Trophoblast cell (in vitro differentiated cells and primary cell): ENCODE data around the gene MYO1D.

Experiments used
- DNase-seq, 2 donors: peaks; one replicate each; pipeline ENCODE4 v3.0.0-alpha.2; 2016
- H2AFZ ChIP-seq: 2 replicates; pipeline ENCODE4 v1.6.1; 2013; ENCODE audit warnings: low read length, moderate library complexity, mild to moderate bottlenecking; ENCODE audit not compliant: insufficient read depth, poor library complexity
- H2AK5ac ChIP-seq: 2 replicates; pipeline ENCODE4 v1.6.1; 2013; ENCODE audit warnings: mild to moderate bottlenecking, low read length
- H2BK120ac ChIP-seq: 2 replicates; pipeline ENCODE4 v1.6.1; 2013; ENCODE audit warnings: low read length, mild to moderate bottlenecking, moderate library complexity; ENCODE audit not compliant: insufficient read depth, poor library complexity
- H2BK12ac ChIP-seq: 2 replicates; pipeline ENCODE4 v1.6.1; 2013; ENCODE audit warnings: mild to moderate bottlenecking, low read length, moderate library complexity
- H2BK5ac ChIP-seq: 2 replicates; pipeline ENCODE4 v1.6.1; 2013; ENCODE audit warnings: low read length, low read depth, moderate library complexity, mild to moderate bottlenecking; ENCODE audit not compliant: poor library complexity
- H3K14ac ChIP-seq: 2 replicates; pipeline ENCODE4 v1.6.1; 2013; ENCODE audit warnings: mild to moderate bottlenecking, low read length
- H3K18ac ChIP-seq: 2 replicates; pipeline ENCODE4 v1.6.1; 2013; ENCODE audit warnings: mild to moderate bottlenecking, low read length
- H3K23ac ChIP-seq: 2 replicates; pipeline ENCODE4 v1.6.1; 2013; ENCODE audit warnings: low read length
- H3K27ac ChIP-seq: 2 replicates; pipeline ENCODE4 v1.5.1; 2013; ENCODE audit warnings: low read depth, mild to moderate bottlenecking, inconsistent platforms, low read length, moderate library complexity
- H3K27me3 ChIP-seq: 2 replicates; pipeline ENCODE4 v1.6.1; 2013; ENCODE audit warnings: inconsistent platforms, mild to moderate bottlenecking, low read length, moderate library complexity; ENCODE audit not compliant: insufficient read depth
- H3K36me3 ChIP-seq, 2 experiments: 1 replicate in 1 of 2; 2 replicates in 1 of 2; pipeline ENCODE4 v1.6.1; 2013; ENCODE audit warnings: low read length in 2 of 2, mild to moderate bottlenecking in 2 of 2, moderate library complexity in 1 of 2; ENCODE audit not compliant: insufficient read depth in 2 of 2, control insufficient read depth in 1 of 2
- H3K4ac ChIP-seq: 2 replicates; pipeline ENCODE4 v1.6.1; 2013; ENCODE audit warnings: low read depth, mild to moderate bottlenecking, low read length, moderate library complexity
- H3K4me1 ChIP-seq, 2 experiments: 1 replicate in 1 of 2; 2 replicates in 1 of 2; pipeline ENCODE4 v1.6.1; 2013; ENCODE audit warnings: low read length in 2 of 2, mild to moderate bottlenecking in 2 of 2, moderate library complexity in 1 of 2; ENCODE audit not compliant: insufficient read depth in 2 of 2, control insufficient read depth in 1 of 2
- H3K4me2 ChIP-seq: 2 replicates; pipeline ENCODE4 v1.6.1; 2013; ENCODE audit warnings: inconsistent platforms, mild to moderate bottlenecking, low read length, moderate library complexity
- H3K4me3 ChIP-seq: 2 replicates; pipeline ENCODE4 v1.5.1; 2013; ENCODE audit warnings: mild to moderate bottlenecking, low read depth, low read length, inconsistent platforms
- H3K79me1 ChIP-seq: one replicate; pipeline ENCODE4 v1.6.1; 2013; ENCODE audit warnings: low read length
- H3K79me2 ChIP-seq: 2 replicates; pipeline ENCODE4 v1.6.1; 2013; ENCODE audit warnings: low read length, mild to moderate bottlenecking; ENCODE audit not compliant: control insufficient read depth, insufficient read depth, poor library complexity
- H3K9ac ChIP-seq: 2 replicates; pipeline ENCODE4 v1.6.1; 2013; ENCODE audit warnings: mild to moderate bottlenecking, low read length
- H3K9me3 ChIP-seq: 2 replicates; pipeline ENCODE4 v1.6.1; 2013; ENCODE audit warnings: low read depth, mild to moderate bottlenecking, control low read depth, inconsistent platforms, low read length; ENCODE audit not compliant: insufficient read depth
- H4K12ac ChIP-seq: 2 replicates; pipeline ENCODE4 v1.6.1; 2013; ENCODE audit warnings: low read depth, mild to moderate bottlenecking, low read length, moderate library complexity
- H4K8ac ChIP-seq: 2 replicates; pipeline ENCODE4 v1.6.1; 2013; ENCODE audit warnings: low read depth, mild to moderate bottlenecking, low read length, moderate library complexity
- H4K91ac ChIP-seq: one replicate; pipeline ENCODE4 v1.6.1; 2013; ENCODE audit warnings: low read depth, mild to moderate bottlenecking, low read length, moderate library complexity
- WGBS: extraction: QIAGEN DNeasy Blood & Tissue Kit; methylation state at CpG from one replicate; pipeline ENCODE4 v1.1.7; 2013; ENCODE audit warnings: missing lambda C conversion rate; ENCODE audit not compliant: insufficient read length, insufficient coverage; ENCODE audit errors: extremely low coverage; 5-methylcytosine and 5-hydroxymethylcytosine counted together

The MYO1D gene

DNA sequence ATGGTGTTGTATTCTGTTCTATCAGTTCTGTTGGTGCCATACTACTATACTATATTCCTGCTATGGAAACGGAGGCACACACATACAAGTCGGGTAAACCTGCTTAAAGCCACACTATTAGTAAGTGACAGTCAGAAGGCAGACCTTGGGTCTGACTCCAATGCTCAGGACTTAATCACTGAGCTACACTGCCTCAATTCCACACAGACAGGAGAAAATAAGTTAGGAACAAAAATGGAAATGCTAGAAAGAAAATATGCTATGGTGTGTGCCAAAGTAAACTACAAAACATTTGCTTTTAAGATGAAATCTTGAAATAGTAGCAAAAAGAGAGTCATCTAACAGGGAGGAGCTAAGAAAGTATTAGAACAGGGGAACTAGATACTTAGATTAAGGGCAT lies 48.1 kb downstream of the MYO1D start:
- Histone ChIP-seq H3K4ac (no peak overlapping the region), H2AFZ (no peak overlapping the region), H2BK12ac (no peak overlapping the region), H3K27me3 (no peaks in the 10 kb centered on the region), H4K8ac (no peak overlapping the region), H4K12ac (no peak overlapping the region), H3K79me2 (no peaks in the 10 kb centered on the region), H3K14ac (no peak overlapping the region), H3K4me2 (no peak overlapping the region), H3K4me1 (peaks cover 4 to 9% of the 10 kb centered on the region in 2 experiments), H3K79me1 (peaks cover 3% of the 10 kb centered on the region), H3K36me3 (no peaks in the 10 kb centered on the region), H3K18ac (no peak overlapping the region), H3K23ac (no peak overlapping the region), H3K27ac (no peak overlapping the region), H3K9me3 (no peaks in the 10 kb centered on the region), H2AK5ac (no peak overlapping the region), H2BK5ac (no peak overlapping the region), H3K4me3 (no peak overlapping the region), H2BK120ac (no peak overlapping the region), H3K9ac (no peak overlapping the region), H4K91ac (no peak overlapping the region)
- no peak for DNase-seq
- no CpG with 5 or more reads among the region's 2 CpGs for WGBS

DNA sequence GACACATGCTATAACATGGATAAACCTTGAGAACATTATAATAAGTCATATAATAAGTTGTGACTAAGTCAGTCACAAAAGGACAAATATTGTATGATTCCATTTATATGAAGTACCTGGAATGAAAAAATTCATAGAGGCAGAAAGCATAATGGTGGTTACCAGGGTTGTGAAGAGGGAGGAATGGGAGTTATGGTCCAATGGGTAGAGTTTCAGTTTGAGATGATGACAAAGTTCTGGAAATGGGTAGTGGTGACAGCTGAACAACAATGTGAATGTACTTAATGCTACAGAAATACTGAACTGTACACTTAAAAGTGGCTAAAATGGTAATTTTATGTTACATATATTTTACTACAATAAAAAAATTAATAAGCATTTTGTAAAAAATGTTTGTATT lies 49.7 kb downstream of the MYO1D start:
- Histone ChIP-seq H3K9ac (no peak overlapping the region), H3K36me3 (no peaks in the 10 kb centered on the region), H3K79me2 (no peaks in the 10 kb centered on the region), H2AFZ (no peak overlapping the region), H2BK5ac (no peak overlapping the region), H4K8ac (no peak overlapping the region), H2BK120ac (no peak overlapping the region), H3K18ac (no peak overlapping the region), H3K4me1 (peaks cover 0 to 4% of the 10 kb centered on the region in 2 experiments), H2BK12ac (no peak overlapping the region), H3K4me2 (no peak overlapping the region), H3K4ac (no peak overlapping the region), H3K27ac (no peak overlapping the region), H4K91ac (no peak overlapping the region), H4K12ac (no peak overlapping the region), H3K9me3 (no peaks in the 10 kb centered on the region), H3K14ac (no peak overlapping the region), H3K4me3 (no peak overlapping the region), H3K79me1 (no peaks in the 10 kb centered on the region), H3K27me3 (no peaks in the 10 kb centered on the region), H2AK5ac (no peak overlapping the region), H3K23ac (no peak overlapping the region)
- DNase-seq = no peak

DNA sequence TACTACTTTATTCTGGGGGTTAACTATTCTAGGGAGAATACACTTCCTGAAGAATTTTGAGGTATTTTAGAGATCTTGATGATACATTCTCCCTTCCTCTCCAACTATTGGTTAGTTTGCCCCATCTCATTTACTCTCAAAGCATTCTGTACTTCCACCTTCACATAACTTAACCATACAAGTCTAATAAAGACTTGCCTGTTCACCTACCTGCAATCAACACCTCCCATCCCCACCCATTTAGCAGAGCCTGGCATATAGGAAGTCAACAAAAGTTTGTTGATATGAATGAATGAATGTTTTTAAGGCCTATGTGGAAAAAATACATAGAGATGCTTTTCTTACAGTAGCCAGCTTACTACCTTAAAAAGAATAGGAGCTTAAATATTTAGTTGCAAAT lies 50.8 kb downstream of the MYO1D start:
- Histone ChIP-seq H3K4me3 (no peak overlapping the region), H3K9me3 (no peaks in the 10 kb centered on the region), H3K79me1 (no peaks in the 10 kb centered on the region), H2BK12ac (no peak overlapping the region), H3K4me2 (no peak overlapping the region), H3K36me3 (no peaks in the 10 kb centered on the region), H3K9ac (no peak overlapping the region), H2BK120ac (no peak overlapping the region), H2BK5ac (no peak overlapping the region), H4K91ac (no peak overlapping the region), H3K23ac (no peak overlapping the region), H3K27ac (no peak overlapping the region), H3K4me1 (peaks cover 0 to 4% of the 10 kb centered on the region in 2 experiments), H2AFZ (no peak overlapping the region), H2AK5ac (no peak overlapping the region), H4K8ac (no peak overlapping the region), H3K14ac (no peak overlapping the region), H3K27me3 (no peaks in the 10 kb centered on the region), H3K79me2 (no peaks in the 10 kb centered on the region), H3K18ac (no peak overlapping the region), H3K4ac (no peak overlapping the region), H4K12ac (no peak overlapping the region)
- DNase-seq = no peak

DNA sequence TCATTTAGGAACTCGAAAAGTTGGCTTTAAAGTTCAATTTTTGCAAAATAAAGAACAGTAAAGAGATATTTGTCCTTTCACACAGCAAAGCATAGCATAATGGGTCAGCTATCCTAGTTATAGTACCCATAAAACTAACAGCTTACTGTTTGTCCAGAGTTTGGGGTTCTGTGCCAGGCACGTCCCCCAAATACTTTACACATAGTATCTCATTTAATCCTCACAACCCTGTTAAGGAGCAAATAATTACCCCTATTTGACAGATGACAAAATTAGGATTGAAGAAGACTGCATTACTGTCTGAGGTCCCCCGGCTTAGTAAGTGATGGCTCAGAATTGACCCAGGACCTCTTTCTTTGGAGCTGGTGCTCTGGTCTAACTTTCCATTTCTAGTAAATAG lies 52.6 kb downstream of the MYO1D start:
- no peak overlapping the region for H4K8ac ChIP-seq
- H3K4ac ChIP-seq = no peak overlapping the region
- no CpG with 5 or more reads among the region's 3 CpGs for WGBS
- H2BK120ac ChIP-seq = no peak overlapping the region
- H3K9ac ChIP-seq = no peak overlapping the region
- no peaks in the 10 kb centered on the region for H3K79me1 ChIP-seq
- no peaks in the 10 kb centered on the region for H3K9me3 ChIP-seq
- no peak for DNase-seq
- no peaks in the 10 kb centered on the region for H3K27me3 ChIP-seq
- H2AK5ac ChIP-seq = no peak overlapping the region
- H3K4me3 ChIP-seq = no peak overlapping the region
- H3K14ac ChIP-seq = no peak overlapping the region
- H3K4me1 ChIP-seq = peaks cover 0 to 4% of the 10 kb centered on the region in 2 experiments
- H3K18ac ChIP-seq = no peak overlapping the region
- no peak overlapping the region for H4K91ac ChIP-seq
- no peak overlapping the region for H2BK5ac ChIP-seq
- H3K23ac ChIP-seq = no peak overlapping the region
- no peaks in the 10 kb centered on the region for H3K79me2 ChIP-seq
- no peak overlapping the region for H2AFZ ChIP-seq
- H3K4me2 ChIP-seq = no peak overlapping the region
- H3K27ac ChIP-seq = no peak overlapping the region
- no peak overlapping the region for H2BK12ac ChIP-seq
- no peak overlapping the region for H4K12ac ChIP-seq
- no peaks in the 10 kb centered on the region for H3K36me3 ChIP-seq

DNA sequence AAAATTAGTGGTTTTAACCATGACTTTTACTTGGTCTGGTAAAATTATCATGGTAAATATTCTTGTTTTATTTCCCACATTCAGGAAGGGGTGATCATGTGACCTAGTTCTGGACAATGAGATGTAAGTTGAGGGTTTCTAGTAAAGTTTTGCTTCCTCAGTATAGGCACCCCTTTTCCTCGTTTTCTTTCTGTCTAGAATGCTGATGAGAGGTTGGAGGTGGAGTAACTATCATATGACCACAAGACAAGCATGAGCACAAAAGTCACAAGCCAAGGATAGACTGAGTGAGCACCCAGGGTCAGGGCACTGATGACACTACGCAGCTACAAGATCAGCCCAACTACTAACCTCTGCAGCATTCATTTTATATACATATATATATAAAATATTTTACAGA lies 53.9 kb downstream of the MYO1D start:
- no peak overlapping the region for H3K23ac ChIP-seq
- H4K91ac ChIP-seq = no peak overlapping the region
- no peak overlapping the region for H2BK120ac ChIP-seq
- no peaks in the 10 kb centered on the region for H3K9me3 ChIP-seq
- no peak overlapping the region for H2AFZ ChIP-seq
- no peaks in the 10 kb centered on the region for H3K36me3 ChIP-seq
- H4K8ac ChIP-seq = no peak overlapping the region
- no peak overlapping the region for H3K14ac ChIP-seq
- H3K18ac ChIP-seq = no peak overlapping the region
- H4K12ac ChIP-seq = no peak overlapping the region
- H2BK12ac ChIP-seq = no peak overlapping the region
- H3K9ac ChIP-seq = no peak overlapping the region
- H3K27ac ChIP-seq = no peak overlapping the region
- no CpG with 5 or more reads among the region's 2 CpGs for WGBS
- H2AK5ac ChIP-seq = no peak overlapping the region
- no peaks in the 10 kb centered on the region for H3K27me3 ChIP-seq
- no peaks in the 10 kb centered on the region for H3K4me1 ChIP-seq
- DNase-seq = no peak
- no peak overlapping the region for H3K4me2 ChIP-seq
- no peak overlapping the region for H3K4ac ChIP-seq
- H3K79me1 ChIP-seq = no peaks in the 10 kb centered on the region
- no peak overlapping the region for H2BK5ac ChIP-seq
- H3K79me2 ChIP-seq = no peaks in the 10 kb centered on the region
- no peak overlapping the region for H3K4me3 ChIP-seq
